ENCODE measurements around the gene LGR6. TPM values are rescaled to one million over a fixed set of nuclear protein-coding genes. Genes with fewer than 3 reads are reported as not detected.
"Not testable (repeated sequence)": the region's sequence is repeated elsewhere in the genome, so short reads cannot be mapped to it uniquely, and the experiment has no call there.

The LGR6 gene
- total RNA-seq, 1 experiment from 2014 or later: 0.23 TPM

- DNase-seq (ENCODE audit: low read depth): no peak
These were observed 13.5 kb upstream of the LGR6 start for GRCh38 chr1:202179828-202180750.

DNA sequence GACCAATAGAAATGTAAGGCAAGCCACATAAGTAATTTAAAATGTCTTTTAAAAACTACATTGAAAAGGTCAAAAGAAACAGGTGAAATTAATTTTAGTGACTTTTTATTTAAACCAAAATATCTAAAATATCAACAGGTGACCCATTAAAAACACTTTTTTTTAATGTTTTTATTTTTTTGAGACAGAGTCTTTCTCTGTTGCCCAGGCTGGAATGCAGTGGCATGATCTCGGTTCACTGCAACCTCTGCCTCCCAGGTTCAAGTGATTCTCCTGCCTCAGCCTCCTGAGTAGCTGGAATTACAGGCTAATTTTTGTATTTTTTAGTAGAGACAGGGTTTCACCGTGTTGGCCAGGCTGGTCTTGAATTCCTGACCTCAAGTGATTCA, 12.9 kb upstream of the LGR6 start:
- DNase-seq (ENCODE audit: low read depth): not testable (repeated sequence)

DNA sequence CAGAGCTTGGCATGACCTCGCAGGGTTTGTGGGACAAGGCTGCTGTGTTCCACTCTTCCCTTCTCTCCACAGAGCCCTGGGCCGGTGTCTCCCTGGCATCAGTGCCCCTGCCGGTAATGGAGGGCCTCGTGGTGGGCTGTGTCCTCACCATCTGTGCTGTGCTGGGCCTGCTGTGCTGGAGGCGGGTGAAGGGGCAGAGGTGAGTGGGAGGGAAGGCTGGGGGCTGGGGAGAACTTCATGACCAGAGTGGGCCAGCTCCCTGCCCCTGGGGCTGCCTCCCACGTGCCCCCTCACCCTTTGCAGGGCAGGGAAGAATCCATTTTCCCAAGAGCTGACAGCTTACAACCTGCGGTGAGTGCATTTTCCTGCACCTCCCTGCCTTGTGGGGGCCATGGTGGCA, 12.0 kb upstream of the LGR6 start:
- no peak for DNase-seq (ENCODE audit: low read depth)

DNA sequence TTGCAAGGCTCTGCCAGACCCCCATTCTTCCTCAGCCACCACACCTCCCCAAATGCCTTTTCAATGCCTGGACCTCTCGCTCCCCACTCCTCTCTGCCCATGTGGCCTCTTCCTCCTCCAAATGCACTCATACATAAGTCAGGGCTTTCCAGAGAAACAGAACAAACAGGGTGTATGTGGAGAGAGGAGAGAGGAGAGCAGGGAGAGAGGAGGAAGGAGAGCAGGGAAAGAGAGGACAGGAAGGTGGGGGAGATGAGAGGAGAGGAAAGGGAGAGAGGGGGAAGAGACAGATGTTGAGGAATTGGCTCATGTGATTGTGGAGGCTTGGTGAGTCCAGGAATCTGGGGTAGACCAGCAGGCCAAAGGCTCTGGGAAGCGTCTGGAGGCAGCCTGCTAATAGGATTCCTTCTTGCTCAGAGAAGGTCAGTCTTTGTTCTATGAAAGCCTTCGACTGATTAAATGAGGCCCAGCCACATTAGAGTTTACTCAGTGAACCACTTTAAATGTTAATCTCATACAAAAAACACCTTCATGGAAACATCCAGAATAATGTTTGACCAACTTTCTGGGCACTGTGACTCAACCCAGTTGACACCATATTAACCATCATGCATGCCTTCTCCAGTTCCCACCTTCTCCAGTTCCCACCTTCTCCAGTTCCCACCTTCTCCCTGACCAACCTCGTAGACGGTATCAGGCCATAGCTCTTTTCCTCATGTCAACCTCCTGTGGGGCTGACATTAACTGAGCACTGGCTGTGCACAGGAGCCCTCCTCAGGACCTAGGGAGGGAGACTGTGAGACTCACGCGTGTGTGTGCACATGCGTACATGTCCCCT, 11.3 kb upstream of the LGR6 start:
- DNase-seq (ENCODE audit: low read depth): no peak

DNA sequence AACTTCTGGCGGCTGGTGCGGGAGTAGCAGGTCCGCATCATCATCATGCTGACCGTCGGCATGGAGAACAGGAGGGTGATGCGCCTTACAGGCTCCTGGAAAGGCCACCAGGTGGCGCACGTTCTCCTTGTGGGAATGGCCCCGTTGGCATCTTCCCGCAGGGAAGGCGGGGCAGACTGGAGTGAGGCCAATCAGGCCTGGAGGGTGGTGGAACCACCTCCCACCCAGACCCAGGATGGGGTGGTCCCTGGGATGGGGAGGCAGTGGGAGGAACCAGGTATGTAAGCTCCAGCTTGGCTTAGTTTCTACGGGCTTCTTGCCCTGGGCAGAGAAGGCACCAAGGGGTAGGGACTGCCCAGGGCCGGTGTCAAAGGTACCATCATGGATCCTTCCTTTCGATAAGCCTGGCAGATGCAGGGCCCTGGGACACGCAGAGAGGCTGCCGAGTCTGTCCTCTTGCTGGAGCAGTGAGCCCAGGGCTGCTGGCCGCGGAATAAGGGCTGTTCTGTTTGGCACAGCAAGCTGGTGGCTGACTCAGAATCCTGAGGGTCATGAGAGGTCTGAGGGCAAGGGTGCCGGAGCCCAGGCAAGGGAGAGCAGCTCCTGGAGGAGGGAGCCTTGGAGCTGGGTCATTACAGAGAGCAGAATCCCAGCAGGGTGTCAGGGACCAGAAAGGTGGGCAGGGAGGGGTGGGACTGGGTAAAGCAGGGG, 8.7 kb upstream of the LGR6 start:
- peak; percentile 91 for DNase-seq (ENCODE audit: low read depth)

GRCh38 chr1:202186327-202186726, 7.3 kb upstream of the LGR6 start:
- DNase-seq (ENCODE audit: low read depth): no peak

DNA sequence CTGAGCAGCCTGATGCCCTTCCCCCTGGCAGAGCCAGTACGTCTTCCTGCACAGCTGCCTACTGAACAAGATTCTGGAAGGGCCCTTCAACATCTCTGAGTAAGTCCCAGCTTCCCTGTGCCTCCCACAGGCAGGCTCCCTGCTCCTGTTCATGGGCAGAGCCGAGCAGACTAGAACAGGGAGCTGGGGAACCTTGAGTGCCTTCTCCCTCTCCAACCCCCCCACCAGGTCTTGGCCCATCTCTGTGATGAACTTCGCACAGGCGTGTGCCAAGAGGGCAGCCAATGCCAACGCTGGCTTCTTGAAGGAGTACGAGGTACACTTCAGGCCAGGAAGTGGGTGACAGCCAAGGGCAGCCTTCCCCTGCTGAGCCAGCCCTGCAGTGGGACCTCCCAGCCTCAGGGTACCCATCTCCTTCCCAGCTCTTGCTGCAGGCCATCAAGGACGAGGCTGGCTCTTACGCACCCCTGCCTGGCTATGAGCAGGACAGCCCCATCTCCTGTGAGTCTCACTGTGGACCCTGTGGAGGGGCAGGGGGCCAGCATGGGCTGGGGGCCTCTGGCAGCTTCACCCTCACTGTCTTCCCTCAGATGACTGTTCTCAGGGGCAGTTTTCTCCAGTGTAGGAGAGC, 6.4 kb upstream of the LGR6 start:
- DNase-seq (ENCODE audit: low read depth): no peak

GRCh38 chr1:202187697-202188407, 5.7 kb upstream of the LGR6 start:
- no peak for DNase-seq (ENCODE audit: low read depth)

DNA sequence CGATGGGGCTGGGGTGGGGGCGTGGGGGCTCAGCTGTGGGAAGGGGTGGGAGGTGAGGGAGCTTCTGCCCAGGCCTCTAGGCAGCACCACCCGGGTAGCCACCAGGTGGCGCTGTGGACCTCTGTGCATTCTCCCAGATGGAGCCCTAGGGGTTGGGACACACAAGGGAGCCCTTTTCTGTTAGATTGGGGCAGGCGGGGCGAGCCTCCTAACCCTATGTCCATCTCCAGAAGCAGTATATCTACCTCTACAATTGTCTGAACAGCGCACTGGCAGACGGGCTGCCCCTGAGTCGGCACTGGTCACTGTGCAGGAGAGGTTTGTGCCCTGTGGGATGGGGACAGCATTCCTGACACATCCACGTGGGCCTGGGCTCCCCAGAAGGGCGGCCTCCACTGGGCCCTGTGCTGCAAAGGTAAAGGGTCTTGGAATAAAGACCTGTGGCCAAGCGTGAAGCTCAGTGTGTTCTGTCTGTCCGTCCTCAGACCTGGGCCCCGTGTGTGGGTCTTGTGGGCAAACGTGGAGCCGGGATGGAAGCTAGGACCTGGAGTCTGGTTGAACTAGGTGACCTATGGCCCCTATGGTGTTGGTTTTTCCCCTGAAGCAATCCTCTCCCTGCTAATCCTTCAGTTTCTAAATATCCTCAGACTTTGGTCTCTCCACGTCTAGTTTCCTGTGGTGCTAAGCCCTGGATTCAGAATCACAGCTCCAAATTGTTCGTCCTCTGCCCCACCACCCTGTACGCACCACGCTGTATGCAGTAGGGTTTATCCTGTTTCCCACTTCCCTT, 4.4 kb upstream of the LGR6 start:
- peak; percentile 71 for DNase-seq (ENCODE audit: low read depth)

- peak; percentile 46 for DNase-seq (ENCODE audit: low read depth)
These were observed 3.5 kb upstream of the LGR6 start for GRCh38 chr1:202189918-202190715.

- not testable (repeated sequence) for DNase-seq (ENCODE audit: low read depth)
These were observed 2.2 kb upstream of the LGR6 start for GRCh38 chr1:202191391-202191790.

GRCh38 chr1:202192770-202193613, 607 bp upstream of the LGR6 start:
- peak; percentile 73 for DNase-seq (ENCODE audit: low read depth)

GRCh38 chr1:202194328-202194648, 689 bp downstream of the LGR6 start:
- DNase-seq (ENCODE audit: low read depth): no peak

DNA sequence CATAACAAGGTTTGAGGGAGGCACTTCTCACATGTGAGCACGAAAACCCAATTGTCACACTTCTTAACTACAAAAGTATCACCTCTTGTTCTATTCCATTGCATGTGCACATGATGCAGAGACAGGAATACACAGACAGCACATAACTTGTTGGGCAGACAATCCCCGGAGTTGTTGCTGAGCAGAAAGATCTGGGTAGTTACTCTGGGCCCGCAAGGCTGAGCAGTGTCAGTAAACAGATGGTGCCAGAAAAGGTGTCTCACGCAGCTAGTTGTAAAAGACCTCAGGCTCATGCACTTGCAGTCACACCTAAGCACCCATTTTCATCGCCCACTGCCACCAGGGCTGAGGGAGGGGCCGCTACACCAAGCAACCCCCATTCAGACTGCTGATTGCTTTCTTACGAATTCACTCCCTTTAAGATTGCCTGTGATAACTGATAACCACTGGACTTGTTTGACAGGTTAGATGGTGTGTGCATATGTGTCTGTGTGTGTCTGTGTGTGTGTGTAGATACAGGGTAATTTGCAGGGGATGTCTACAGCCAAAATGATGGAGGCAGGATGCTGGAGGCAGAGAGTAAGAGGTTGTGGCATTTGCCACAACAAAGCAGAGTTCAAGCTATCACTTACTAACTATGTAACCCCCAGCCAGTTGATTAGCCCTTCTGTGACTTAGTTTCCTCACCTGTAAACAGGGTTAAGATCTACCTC, 4.2 kb downstream of the LGR6 start:
- no peak for DNase-seq (ENCODE audit: low read depth)

GRCh38 chr1:202198366-202198724, 4.7 kb downstream of the LGR6 start:
- no peak for DNase-seq (ENCODE audit: low read depth)

- DNase-seq (ENCODE audit: low read depth): no peak
These were observed 5.7 kb downstream of the LGR6 start for GRCh38 chr1:202199040-202199889.

- peak; percentile 78 for DNase-seq (ENCODE audit: low read depth)
These were observed 6.5 kb downstream of the LGR6 start for GRCh38 chr1:202200112-202200548.

Data from Daoy (cell line).